Panc1 (cell line): Measurements from ENCODE around the gene FADD. TPM values are rescaled to one million over a fixed set of nuclear protein-coding genes. Genes with fewer than 3 reads are reported as not detected.

Experiments
- ATAC-seq: fragments of 200-7000 bp; cut with Tn5 transposase; 2 replicates; pipeline ENCODE4 v1.9.1; 2020; ENCODE audit warnings: mild to moderate bottlenecking, moderate library complexity
- BruUV-seq: library from RNA; stranded (reverse); fragments of 400-500 nt; replicated peaks from 2 replicates; lab custom pipeline; 2021; lab: Mats Ljungman, UMichigan
- CTCF ChIA-PET: fragments of 300-600 bp; sonication (Branson Sonifier 250); formaldehyde crosslinking; loops from one replicate; lab custom pipeline; 2022; ENCODE audit warnings: antibody characterized with exemption; lab: Charles Lee
- POLR2A ChIA-PET: fragments of 300-600 bp; sonication (Branson Sonifier 250); formaldehyde crosslinking; loops from one replicate; lab custom pipeline; 2022; ENCODE audit warnings: antibody characterized with exemption; lab: Charles Lee
- DNase-seq: peaks from one replicate; pipeline ENCODE4 v3.0.0-alpha.2; 2010; ENCODE audit warnings: low read depth, low spot score
- H3K27ac ChIP-seq: 2 replicates; pipeline ENCODE4 v1.5.1; 2011; ENCODE audit warnings: mild to moderate bottlenecking, low read length, inconsistent platforms
- H3K27me3 ChIP-seq: fragments of 200-500 bp; sonication (Bioruptor generic); 2 replicates; pipeline ENCODE4 v1.6.0; 2014; ENCODE audit warnings: low read length, inconsistent platforms; ENCODE audit not compliant: control insufficient read depth, insufficient read depth
- H3K36me3 ChIP-seq: fragments of 200-500 bp; sonication (Bioruptor generic); 2 replicates; pipeline ENCODE4 v1.5.1; 2014; ENCODE audit warnings: inconsistent platforms, mild to moderate bottlenecking, low read length, moderate library complexity; ENCODE audit not compliant: control insufficient read depth, insufficient read depth
- H3K4me1 ChIP-seq: 2 replicates; pipeline ENCODE4 v1.5.1; 2011; ENCODE audit warnings: inconsistent platforms, mild to moderate bottlenecking, low read length, moderate library complexity; ENCODE audit not compliant: control insufficient read depth, insufficient read depth
- H3K4me3 ChIP-seq, 2 experiments: 2 replicates each; pipeline ENCODE4 v1.5.1; 2011 to 2012; ENCODE audit warnings: low read depth in 2 of 2, low read length in 2 of 2, mild to moderate bottlenecking in 2 of 2, inconsistent platforms in 1 of 2, moderate library complexity in 1 of 2
- H3K9me3 ChIP-seq: fragments of 200-500 bp; sonication (Bioruptor generic); 2 replicates; pipeline ENCODE4 v1.5.1; 2014; ENCODE audit warnings: low read depth, mild to moderate bottlenecking, inconsistent platforms, low read length, moderate library complexity; ENCODE audit not compliant: control insufficient read depth, insufficient read depth
- POLR2AphosphoS5 ChIP-seq: IDR thresholded peaks from 2 replicates; pipeline ENCODE4 v1.6.1; 2012; ENCODE audit warnings: mild to moderate bottlenecking, low read depth, low read length, moderate library complexity
- SIN3A ChIP-seq: IDR thresholded peaks from 2 replicates; pipeline ENCODE4 v1.6.1; 2012; ENCODE audit warnings: low read depth, mild to moderate bottlenecking, low read length, moderate library complexity, borderline replicate concordance; ENCODE audit not compliant: insufficient read depth
- TCF7L2 ChIP-seq: IDR thresholded peaks from 2 replicates; pipeline ENCODE4 v1.6.1; 2011; ENCODE audit warnings: mild to moderate bottlenecking, low read depth, low read length, inconsistent platforms
- in situ Hi-C: cut with HindIII; loops from 2 replicates; pipeline ENCODE4 v1.10.0; 2016; ENCODE audit warnings: low sequenced_read_pairs, low pct_unique_long_range_greater_than_20kb
- intact Hi-C: fragments of 100-400 bp; cut with micrococcal nuclease; formaldehyde crosslinking; loops from one replicate; pipeline ENCODE4 v1.10.0; 2022; ENCODE audit not compliant: unreplicated experiment
- total RNA-seq: library from RNA; stranded (reverse); gene quantifications from one replicate; pipeline ENCODE4 v1.2.1, GENCODE V29; 2021; ENCODE audit not compliant: unreplicated experiment
- TF ChIP-seq, protein P1 (sequence below), 2 experiments: IDR thresholded peaks; 2 replicates each; pipeline ENCODE4 v1.6.1; 2011 to 2012; ENCODE audit warnings: low read depth in 2 of 2, control low read depth in 1 of 2, low read length in 1 of 2, mild to moderate bottlenecking in 1 of 2, moderate library complexity in 1 of 2; ENCODE audit not compliant: insufficient read depth in 1 of 2
- TF ChIP-seq, protein P2 (sequence below): fragments of 450-650 bp; IDR thresholded peaks from 2 replicates; pipeline ENCODE4 v1.5.1; 2017; ENCODE audit warnings: mild to moderate bottlenecking

The FADD gene
- total RNA-seq, 1 experiment from 2014 or later: 47.3 TPM

GRCh38 chr11:70201882-70202861 lies 924 bp upstream of the FADD start:
- Histone ChIP-seq H3K27me3 (no peaks in the 10 kb centered on the region), H3K9me3 (no peaks in the 10 kb centered on the region), H3K4me3 (peak overlapping the region; percentile 85 to 94), H3K36me3 (peaks cover 3% of the 10 kb centered on the region), H3K27ac (peak overlapping the region; percentile 90), H3K4me1 (peaks cover 21% of the 10 kb centered on the region)
- intact Hi-C loops: no loop called here
- CTCF ChIA-PET: interaction anchor here (0.7 kb wide), 2 partner anchors 44 to 292 kb away, joined by 9 to 13 read pairs; no protein-coding TSS in a partner anchor
- POLR2A ChIA-PET: no interaction called here
- in situ Hi-C loops: no loop called here
- ATAC-seq: no peak
- TF ChIP-seq POLR2AphosphoS5 (no peak), TCF7L2 (no peak), SIN3A (no peak)
- TF ChIP-seq, protein P1, sequence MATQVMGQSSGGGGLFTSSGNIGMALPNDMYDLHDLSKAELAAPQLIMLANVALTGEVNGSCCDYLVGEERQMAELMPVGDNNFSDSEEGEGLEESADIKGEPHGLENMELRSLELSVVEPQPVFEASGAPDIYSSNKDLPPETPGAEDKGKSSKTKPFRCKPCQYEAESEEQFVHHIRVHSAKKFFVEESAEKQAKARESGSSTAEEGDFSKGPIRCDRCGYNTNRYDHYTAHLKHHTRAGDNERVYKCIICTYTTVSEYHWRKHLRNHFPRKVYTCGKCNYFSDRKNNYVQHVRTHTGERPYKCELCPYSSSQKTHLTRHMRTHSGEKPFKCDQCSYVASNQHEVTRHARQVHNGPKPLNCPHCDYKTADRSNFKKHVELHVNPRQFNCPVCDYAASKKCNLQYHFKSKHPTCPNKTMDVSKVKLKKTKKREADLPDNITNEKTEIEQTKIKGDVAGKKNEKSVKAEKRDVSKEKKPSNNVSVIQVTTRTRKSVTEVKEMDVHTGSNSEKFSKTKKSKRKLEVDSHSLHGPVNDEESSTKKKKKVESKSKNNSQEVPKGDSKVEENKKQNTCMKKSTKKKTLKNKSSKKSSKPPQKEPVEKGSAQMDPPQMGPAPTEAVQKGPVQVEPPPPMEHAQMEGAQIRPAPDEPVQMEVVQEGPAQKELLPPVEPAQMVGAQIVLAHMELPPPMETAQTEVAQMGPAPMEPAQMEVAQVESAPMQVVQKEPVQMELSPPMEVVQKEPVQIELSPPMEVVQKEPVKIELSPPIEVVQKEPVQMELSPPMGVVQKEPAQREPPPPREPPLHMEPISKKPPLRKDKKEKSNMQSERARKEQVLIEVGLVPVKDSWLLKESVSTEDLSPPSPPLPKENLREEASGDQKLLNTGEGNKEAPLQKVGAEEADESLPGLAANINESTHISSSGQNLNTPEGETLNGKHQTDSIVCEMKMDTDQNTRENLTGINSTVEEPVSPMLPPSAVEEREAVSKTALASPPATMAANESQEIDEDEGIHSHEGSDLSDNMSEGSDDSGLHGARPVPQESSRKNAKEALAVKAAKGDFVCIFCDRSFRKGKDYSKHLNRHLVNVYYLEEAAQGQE (IDR thresholded peaks at IDR 0.05; ENCODE audit: insufficient read depth in 1 of 2, low read depth in 2 of 2, low read length in 1 of 2): no peak
- TF ChIP-seq, protein P2, sequence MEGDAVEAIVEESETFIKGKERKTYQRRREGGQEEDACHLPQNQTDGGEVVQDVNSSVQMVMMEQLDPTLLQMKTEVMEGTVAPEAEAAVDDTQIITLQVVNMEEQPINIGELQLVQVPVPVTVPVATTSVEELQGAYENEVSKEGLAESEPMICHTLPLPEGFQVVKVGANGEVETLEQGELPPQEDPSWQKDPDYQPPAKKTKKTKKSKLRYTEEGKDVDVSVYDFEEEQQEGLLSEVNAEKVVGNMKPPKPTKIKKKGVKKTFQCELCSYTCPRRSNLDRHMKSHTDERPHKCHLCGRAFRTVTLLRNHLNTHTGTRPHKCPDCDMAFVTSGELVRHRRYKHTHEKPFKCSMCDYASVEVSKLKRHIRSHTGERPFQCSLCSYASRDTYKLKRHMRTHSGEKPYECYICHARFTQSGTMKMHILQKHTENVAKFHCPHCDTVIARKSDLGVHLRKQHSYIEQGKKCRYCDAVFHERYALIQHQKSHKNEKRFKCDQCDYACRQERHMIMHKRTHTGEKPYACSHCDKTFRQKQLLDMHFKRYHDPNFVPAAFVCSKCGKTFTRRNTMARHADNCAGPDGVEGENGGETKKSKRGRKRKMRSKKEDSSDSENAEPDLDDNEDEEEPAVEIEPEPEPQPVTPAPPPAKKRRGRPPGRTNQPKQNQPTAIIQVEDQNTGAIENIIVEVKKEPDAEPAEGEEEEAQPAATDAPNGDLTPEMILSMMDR: no peak
- BruUV-seq: no TSS peak
- no peak for DNase-seq

DNA sequence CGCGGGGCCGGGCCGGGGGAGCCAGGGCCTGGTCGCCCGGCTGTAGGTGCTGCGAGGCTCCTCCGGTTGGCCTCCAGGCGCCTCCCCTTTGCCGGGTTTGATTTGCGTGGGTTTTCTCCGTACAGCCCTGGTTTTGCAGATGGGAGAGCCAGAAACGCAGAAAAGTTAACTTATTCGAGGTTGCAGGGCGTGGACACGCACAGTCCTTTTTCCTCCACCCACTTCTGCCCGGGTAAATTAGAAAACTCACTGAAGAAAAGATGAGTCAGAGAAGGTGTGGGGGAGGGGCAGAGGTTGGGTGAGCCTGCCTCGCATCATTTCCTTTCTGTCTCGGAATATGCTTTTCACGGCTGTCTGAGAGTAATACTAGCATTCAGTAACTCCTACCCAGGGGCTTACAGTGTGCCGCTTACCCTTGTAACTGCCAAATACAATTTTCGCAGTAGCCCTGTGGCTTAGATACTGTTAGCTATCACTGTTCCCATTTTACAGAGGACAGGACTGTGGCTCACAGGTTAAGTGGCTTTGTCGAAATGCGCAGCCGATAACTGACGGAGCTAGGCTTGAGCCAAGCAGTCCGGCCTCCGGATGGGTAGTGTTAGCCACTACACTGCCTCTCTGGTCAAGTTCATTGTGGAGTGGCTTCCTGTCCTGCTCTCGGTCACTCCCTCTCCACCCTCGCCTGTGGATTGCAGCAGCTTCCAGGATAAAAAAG lies 812 bp downstream of the FADD start:
- ChIA-PET CTCF (interaction anchor here (0.5 kb wide), 1 partner anchor 53 kb away, joined by 5 read pairs; no protein-coding TSS in a partner anchor), POLR2A (no interaction called here)
- Histone ChIP-seq H3K4me3 (peak overlapping the region; percentile 85 to 94), H3K27me3 (no peaks in the 10 kb centered on the region), H3K9me3 (no peaks in the 10 kb centered on the region), H3K27ac (peak overlapping the region; percentile 90), H3K4me1 (peaks cover 21% of the 10 kb centered on the region), H3K36me3 (peaks cover 3% of the 10 kb centered on the region)
- TSS peak; percentile 90 for BruUV-seq
- in situ Hi-C loops: no loop called here
- TF ChIP-seq TCF7L2 (no peak), POLR2AphosphoS5 (0 out of 2 replicates have a peak, but pooled peaks have one; percentile 10), SIN3A (0 out of 2 replicates have a peak, but pooled peaks have one; percentile 55)
- TF ChIP-seq, protein P1 (IDR thresholded peaks at IDR 0.05; ENCODE audit: insufficient read depth in 1 of 2, low read depth in 2 of 2, low read length in 1 of 2): no peak
- TF ChIP-seq, protein P2: no peak
- intact Hi-C loops: no loop called here
- DNase-seq (peak; percentile 57), ATAC-seq (peak; percentile 31)
